ENCODE measurements around the gene IAPP. TPM values are rescaled to one million over a fixed set of nuclear protein-coding genes. Genes with fewer than 3 reads are reported as not detected.

The IAPP gene
- total RNA-seq, 1 experiment from 2014 or later, result not detected

DNA sequence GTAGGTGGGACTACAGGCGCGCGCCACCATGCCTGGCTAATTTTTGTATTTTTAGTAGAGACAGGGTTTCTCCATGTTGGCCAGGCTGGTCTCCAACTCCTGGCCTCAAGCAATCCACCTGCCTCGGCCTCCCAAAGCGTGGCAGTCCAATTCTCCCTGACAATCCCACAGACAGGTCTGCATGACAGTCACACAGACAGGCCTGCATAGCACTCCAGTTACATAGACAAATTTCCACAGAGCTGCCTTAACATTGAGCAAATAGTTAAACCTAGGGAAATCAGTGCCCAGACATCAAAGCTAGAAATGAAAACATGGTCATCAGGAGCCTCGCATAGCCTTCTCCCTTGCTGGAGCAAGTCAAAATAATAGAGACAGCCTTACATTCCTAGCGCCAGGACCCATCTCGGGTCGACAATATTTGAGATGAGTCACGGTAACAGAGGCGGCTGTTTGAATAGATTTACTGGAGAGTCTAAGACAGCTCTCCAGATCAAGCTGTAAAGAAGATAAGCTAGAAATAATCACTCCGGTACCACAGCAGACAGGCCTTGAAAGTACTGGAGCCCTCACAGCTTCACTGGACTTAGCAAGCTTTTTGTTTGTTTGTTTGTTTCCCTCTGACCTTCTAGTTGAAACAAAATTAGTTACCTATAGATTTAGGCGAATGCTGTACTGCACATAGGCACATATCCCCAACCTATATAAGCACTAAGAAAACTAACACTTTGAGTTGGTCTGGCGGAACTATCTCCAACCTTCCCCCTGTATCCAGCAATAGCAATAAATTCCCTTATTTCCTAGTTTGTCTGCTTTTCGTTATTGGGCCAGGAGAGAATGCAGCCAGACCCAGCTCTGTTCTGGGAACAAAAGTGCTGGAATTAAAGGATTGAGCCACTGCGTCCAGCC, 40.9 kb downstream of the IAPP start:
- Mint-ChIP-seq H3K27me3 (ENCODE audit: low read depth) (no peaks in the 10 kb centered on the region), H3K36me3 (ENCODE audit: insufficient read depth in 1 of 3, low read depth in 3 of 3) (no peaks in the 10 kb centered on the region), H3K9me3 (no peaks in the 10 kb centered on the region), H3K4me3 (no peak overlapping the region), H3K4me1 (peaks cover 2 to 6% of the 10 kb centered on the region in 2 experiments), H3K27ac (no peak overlapping the region)
- Histone ChIP-seq H4K20me1 (ENCODE audit: control insufficient read depth, insufficient read depth, insufficient read length) (no peaks in the 10 kb centered on the region), H3K56ac (ENCODE audit: insufficient read length, low read depth, low read length) (no peak overlapping the region), H3K4me2 (ENCODE audit: insufficient read depth, insufficient read length, low read length) (no peak overlapping the region), H4K5ac (ENCODE audit: insufficient read length, low read depth, low read length) (no peak overlapping the region), H2BK15ac (ENCODE audit: low read depth, low read length) (no peak overlapping the region), H4K8ac (replicated peaks; ENCODE audit: insufficient read length, low read depth, low read length) (no peak overlapping the region), H2AFZ (ENCODE audit: low read length) (no peak overlapping the region), H2BK20ac (ENCODE audit: low read depth, low read length, poor library complexity, severe bottlenecking) (no peak overlapping the region), H3T11ph (ENCODE audit: low read length) (no peak overlapping the region), H3K14ac (ENCODE audit: insufficient read depth, low read length) (no peak overlapping the region), H3K9me3 (ENCODE audit: control insufficient read depth, low read depth, low read length) (no peaks in the 10 kb centered on the region), H2AK5ac (ENCODE audit: insufficient read length, low read length) (no peak overlapping the region), H2BK12ac (ENCODE audit: insufficient read length, low read depth, low read length) (no peak overlapping the region), H3K23me2 (ENCODE audit: insufficient read length, low read depth, low read length, poor library complexity, severe bottlenecking) (no peaks in the 10 kb centered on the region), H3K18ac (ENCODE audit: insufficient read length, low read depth, low read length) (no peak overlapping the region), H3K9ac (ENCODE audit: extremely low read depth, insufficient read length, low read length) (no peak overlapping the region), H3K4me1 (ENCODE audit: insufficient read depth, low read length) (no peaks in the 10 kb centered on the region), H3K23ac (ENCODE audit: insufficient read length, low read depth, low read length) (no peak overlapping the region), H2BK5ac (ENCODE audit: insufficient read length, low read length) (no peak overlapping the region), H3K4ac (ENCODE audit: low read depth, low read length) (no peak overlapping the region), H2BK120ac (ENCODE audit: low read depth, low read length, poor library complexity, severe bottlenecking) (no peak overlapping the region), H3K27me3 (ENCODE audit: insufficient read depth, low read length) (no peaks in the 10 kb centered on the region), H4K91ac (ENCODE audit: insufficient read length, low read depth, low read length) (no peak overlapping the region), H3K79me1 (ENCODE audit: insufficient read depth, low read depth, low read length, poor library complexity, severe bottlenecking) (no peaks in the 10 kb centered on the region), H3K79me2 (ENCODE audit: insufficient read depth, low read length) (no peaks in the 10 kb centered on the region), H3K27ac (ENCODE audit: insufficient read length, low read depth, low read length) (no peak overlapping the region)
- no peak for DNase-seq
- TF ChIP-seq, protein P1, sequence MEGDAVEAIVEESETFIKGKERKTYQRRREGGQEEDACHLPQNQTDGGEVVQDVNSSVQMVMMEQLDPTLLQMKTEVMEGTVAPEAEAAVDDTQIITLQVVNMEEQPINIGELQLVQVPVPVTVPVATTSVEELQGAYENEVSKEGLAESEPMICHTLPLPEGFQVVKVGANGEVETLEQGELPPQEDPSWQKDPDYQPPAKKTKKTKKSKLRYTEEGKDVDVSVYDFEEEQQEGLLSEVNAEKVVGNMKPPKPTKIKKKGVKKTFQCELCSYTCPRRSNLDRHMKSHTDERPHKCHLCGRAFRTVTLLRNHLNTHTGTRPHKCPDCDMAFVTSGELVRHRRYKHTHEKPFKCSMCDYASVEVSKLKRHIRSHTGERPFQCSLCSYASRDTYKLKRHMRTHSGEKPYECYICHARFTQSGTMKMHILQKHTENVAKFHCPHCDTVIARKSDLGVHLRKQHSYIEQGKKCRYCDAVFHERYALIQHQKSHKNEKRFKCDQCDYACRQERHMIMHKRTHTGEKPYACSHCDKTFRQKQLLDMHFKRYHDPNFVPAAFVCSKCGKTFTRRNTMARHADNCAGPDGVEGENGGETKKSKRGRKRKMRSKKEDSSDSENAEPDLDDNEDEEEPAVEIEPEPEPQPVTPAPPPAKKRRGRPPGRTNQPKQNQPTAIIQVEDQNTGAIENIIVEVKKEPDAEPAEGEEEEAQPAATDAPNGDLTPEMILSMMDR (conservative IDR thresholded peaks at IDR 0.05), result no peak
- no CpG with 5 or more reads among the region's 16 CpGs for WGBS (ENCODE audit: extremely low coverage, insufficient read length, low lambda C conversion rate)
